H1 (cell line): ENCODE data around the gene SMIM38. TPM values are rescaled to one million over a fixed set of nuclear protein-coding genes. Genes with fewer than 3 reads are reported as not detected.

Source experiments
- CTCF ChIA-PET: fragments of 300-600 bp; sonication (Branson Sonifier 250); formaldehyde crosslinking; loops from one replicate; lab custom pipeline; 2021; ENCODE audit not compliant: partially characterized antibody; lab: Charles Lee
- POLR2A ChIA-PET: fragments of 300-600 bp; sonication (Branson Sonifier 250); formaldehyde crosslinking; loops from one replicate; lab custom pipeline; 2021; ENCODE audit warnings: inconsistent platforms; ENCODE audit not compliant: partially characterized antibody; lab: Charles Lee
- DNase-seq, 2 experiments: peaks; one replicate each; pipeline versions ENCODE4 v3.0.0 to v3.0.0-alpha.2; 2010 to 2022; ENCODE audit warnings: low spot score in 2 of 2, low read depth in 1 of 2, mixed read lengths in 1 of 2
- FAIRE-seq: peaks from 2 replicates; lab custom pipeline; 2011; peaks lifted over from hg19 to GRCh38; lab: Jason Lieb, UNC
- H2AFZ ChIP-seq: 2 replicates; pipeline ENCODE4 v1.8.1; 2012; ENCODE audit warnings: low read length, inconsistent platforms
- H2AK5ac ChIP-seq: 2 replicates; pipeline ENCODE4 v1.6.1; 2013; ENCODE audit warnings: low read depth, low read length
- H2BK120ac ChIP-seq: replicated peaks from 2 replicates; pipeline ENCODE3; 2013; ENCODE audit warnings: low read depth, low read length, inconsistent platforms
- H2BK12ac ChIP-seq: 2 replicates; pipeline ENCODE4 v1.6.1; 2013; ENCODE audit warnings: low read depth, low read length
- H2BK15ac ChIP-seq: 2 replicates; pipeline ENCODE4 v1.6.1; 2013; ENCODE audit warnings: low read length
- H2BK20ac ChIP-seq: 2 replicates; pipeline ENCODE4 v1.6.1; 2013; ENCODE audit warnings: low read length
- H2BK5ac ChIP-seq: 2 replicates; pipeline ENCODE4 v1.6.1; 2013; ENCODE audit warnings: low read depth, low read length
- H3K14ac ChIP-seq: 2 replicates; pipeline ENCODE4 v1.6.1; 2013; ENCODE audit warnings: inconsistent platforms; ENCODE audit not compliant: insufficient read length
- H3K18ac ChIP-seq: 2 replicates; pipeline ENCODE4 v1.6.1; 2013; ENCODE audit warnings: low read length; ENCODE audit errors: extremely low read depth
- H3K23ac ChIP-seq: 2 replicates; pipeline ENCODE4 v1.6.1; 2013; ENCODE audit warnings: inconsistent platforms; ENCODE audit not compliant: insufficient read length
- H3K23me2 ChIP-seq: 2 replicates; pipeline ENCODE4 v1.6.1; 2013; ENCODE audit warnings: low read depth, low read length
- H3K27ac ChIP-seq: 2 replicates; pipeline ENCODE4 v1.6.1; 2011; ENCODE audit warnings: low read depth, low read length, inconsistent platforms
- H3K27me3 ChIP-seq, 4 experiments: replicated peaks in 1 of 4; 1 replicate in 1 of 4; 2 replicates in 3 of 4; pipeline versions ENCODE4 v1.6.1 to v1.8.1; 2011 to 2013; ENCODE audit warnings: low read length in 3 of 4, mild to moderate bottlenecking in 3 of 4, inconsistent platforms in 2 of 4, mixed read lengths in 2 of 4, moderate library complexity in 1 of 4; ENCODE audit not compliant: control insufficient read depth in 3 of 4, insufficient read depth in 3 of 4; ENCODE audit errors: extremely low read depth in 1 of 4
- H3K36me3 ChIP-seq, 4 experiments: 2 replicates each; pipeline versions ENCODE4 v1.6.1 to v1.8.1; 2011 to 2013; ENCODE audit warnings: mild to moderate bottlenecking in 4 of 4, low read length in 3 of 4, moderate library complexity in 2 of 4, control low read depth in 1 of 4, inconsistent platforms in 1 of 4; ENCODE audit not compliant: insufficient read depth in 4 of 4, control insufficient read depth in 2 of 4
- H3K4ac ChIP-seq: replicated peaks from 2 replicates; pipeline ENCODE3; 2013; ENCODE audit warnings: low read length, low read depth, mixed read lengths, inconsistent platforms; ENCODE audit not compliant: insufficient read length
- H3K4me1 ChIP-seq, 4 experiments: replicated peaks in 1 of 4; 1 replicate in 1 of 4; 2 replicates in 3 of 4; pipeline versions ENCODE4 v1.6.1 to v1.8.1; 2011 to 2013; ENCODE audit warnings: low read length in 3 of 4, inconsistent platforms in 2 of 4, mixed read lengths in 1 of 4; ENCODE audit not compliant: insufficient read depth in 4 of 4, control insufficient read depth in 3 of 4
- H3K4me2 ChIP-seq, 2 experiments: 2 replicates each; pipeline versions ENCODE4 v1.6.1 to v1.8.1; 2011 to 2013; ENCODE audit warnings: low read depth in 2 of 2, low read length in 2 of 2, control low read depth in 1 of 2, inconsistent platforms in 1 of 2, mild to moderate bottlenecking in 1 of 2; ENCODE audit not compliant: insufficient read depth in 1 of 2
- H3K4me3 ChIP-seq, 4 experiments: fragments of 200-600, 300-600 bp in 1 of 4; sonication (generic), shearing (Covaris generic), sonication (Bioruptor Twin) in 1 of 4; 2 replicates each; pipeline versions ENCODE4 v1.5.1 to v1.8.1; 2011 to 2016; ENCODE audit warnings: low read length in 4 of 4, low read depth in 3 of 4, control low read depth in 2 of 4, inconsistent platforms in 2 of 4, mild to moderate bottlenecking in 2 of 4, mixed read lengths in 1 of 4, moderate library complexity in 1 of 4; ENCODE audit not compliant: insufficient read depth in 2 of 4; ENCODE audit errors: extremely low read depth in 1 of 4
- H3K56ac ChIP-seq: replicated peaks from 2 replicates; pipeline ENCODE3; 2013; ENCODE audit warnings: low read depth, mild to moderate bottlenecking, mixed read lengths, low read length, inconsistent platforms; ENCODE audit not compliant: insufficient read length
- H3K79me1 ChIP-seq: 2 replicates; pipeline ENCODE4 v1.6.1; 2013; ENCODE audit warnings: low read depth, low read length, control low read depth
- H3K79me2 ChIP-seq, 2 experiments: 2 replicates each; pipeline versions ENCODE4 v1.6.1 to v1.8.1; 2012 to 2013; ENCODE audit warnings: low read length in 2 of 2, mild to moderate bottlenecking in 2 of 2, inconsistent platforms in 1 of 2; ENCODE audit not compliant: insufficient read depth in 2 of 2, control insufficient read depth in 1 of 2
- H3K9ac ChIP-seq, 4 experiments: replicated peaks in 1 of 4; 1 replicate in 1 of 4; 2 replicates in 3 of 4; pipeline versions ENCODE4 v1.6.1 to v1.8.1; 2011 to 2013; ENCODE audit warnings: low read depth in 3 of 4, low read length in 3 of 4, control low read depth in 2 of 4, mild to moderate bottlenecking in 2 of 4, moderate library complexity in 2 of 4, inconsistent platforms in 1 of 4; ENCODE audit errors: extremely low read depth in 1 of 4
- H3K9me3 ChIP-seq, 2 experiments: 2 replicates each; pipeline versions ENCODE4 v1.6.1 to v1.8.1; 2012 to 2013; ENCODE audit warnings: mild to moderate bottlenecking in 2 of 2, moderate library complexity in 2 of 2, control low read depth in 1 of 2, inconsistent platforms in 1 of 2, low read depth in 1 of 2, low read length in 1 of 2, mixed read lengths in 1 of 2; ENCODE audit not compliant: insufficient read depth in 2 of 2
- H4K20me1 ChIP-seq, 2 experiments: replicated peaks in 1 of 2; 2 replicates each; pipeline versions ENCODE3 to v1.8.1; 2011 to 2013; ENCODE audit warnings: inconsistent platforms in 2 of 2, low read length in 2 of 2, mild to moderate bottlenecking in 1 of 2; ENCODE audit not compliant: insufficient read depth in 2 of 2, control insufficient read depth in 1 of 2
- H4K5ac ChIP-seq: 2 replicates; pipeline ENCODE4 v1.6.1; 2013; ENCODE audit warnings: low read length, low read depth, mixed read lengths, inconsistent platforms; ENCODE audit not compliant: insufficient read length
- H4K8ac ChIP-seq: 2 replicates; pipeline ENCODE4 v1.8.0; 2013; ENCODE audit warnings: mild to moderate bottlenecking, moderate library complexity, low read length, inconsistent platforms; ENCODE audit not compliant: insufficient read depth; ENCODE audit errors: extremely low read depth
- H4K91ac ChIP-seq: replicated peaks from 2 replicates; pipeline ENCODE3; 2013; ENCODE audit warnings: low read length, mixed read lengths, inconsistent platforms; ENCODE audit not compliant: insufficient read length
- BACH1 ChIP-seq: IDR thresholded peaks from 2 replicates; pipeline ENCODE4 v1.6.1; 2012; ENCODE audit warnings: low read length, improper control_type of control experiment
- SIRT6 ChIP-seq: IDR thresholded peaks from one replicate; pipeline ENCODE4 v1.7.1; 2012; ENCODE audit warnings: low read length, inconsistent platforms
- WGBS, 2 experiments: shearing (Covaris generic) in 1 of 2; methylation state at CpG; one replicate each; pipeline versions ENCODE4 v1.1.6 to v1.1.7; 2013 to 2015; ENCODE audit warnings: low lambda C conversion rate in 2 of 2, mixed read lengths in 2 of 2, inconsistent platforms in 1 of 2, low coverage in 1 of 2, missing lambda C conversion rate in 1 of 2; ENCODE audit not compliant: insufficient replicate concordance in 2 of 2, insufficient coverage in 1 of 2, insufficient read length in 1 of 2; ENCODE audit errors: extremely low coverage in 1 of 2, missing lambda C conversion rate in 1 of 2; 5-methylcytosine and 5-hydroxymethylcytosine counted together
- polyA plus RNA-seq, 7 experiments: library from polyadenylated mRNA; depleted of rRNA in 3 of 7; stranded (reverse) in 5 of 7; unstranded in 2 of 7; fragments of >200 nt in 5 of 7; fragments of 200-250 nt in 2 of 7; gene quantifications; 1 replicate in 5 of 7; 2 replicates in 1 of 7; 4 replicates in 1 of 7; pipeline versions ENCODE4 v1.2.1 to v1.2.3, GENCODE V29; 2011 to 2013; ENCODE audit warnings: missing spikeins in 2 of 7, mixed read lengths in 2 of 7
- total RNA-seq: library from RNA; stranded (reverse); fragmentation: NEBNext Ultra II Directional; extraction: Animal tissue kit (Norgen Biotek cat#: 25700); gene quantifications from 2 replicates; pipeline ENCODE4 v1.2.1, GENCODE V29; 2021

SMIM38 gene
- total and polyA plus RNA-seq, 2 of the 8 experiments (the other 6 are each of a cell fraction or from before 2014, with no cell fraction given), result 0.17 to 0.20 TPM

GRCh38 chr11:69173331-69173730 is 17.6 kb downstream of the SMIM38 start:
- Histone ChIP-seq H3K79me2 (no peaks in the 10 kb centered on the region), H3K4ac (no peak overlapping the region), H2AK5ac (no peak overlapping the region), H3K56ac (no peak overlapping the region), H3K9me3 (peaks cover 0 to 8% of the 10 kb centered on the region in 2 experiments; a peak in 1 of 4 replicates), H3K23ac (no peak overlapping the region), H3K9ac (no peak overlapping the region), H3K4me2 (no peak overlapping the region), H3K79me1 (no peaks in the 10 kb centered on the region), H3K14ac (no peak overlapping the region), H2BK12ac (no peak overlapping the region), H2BK20ac (no peak overlapping the region), H3K4me3 (no peak overlapping the region), H4K91ac (no peak overlapping the region), H3K4me1 (no peaks in the 10 kb centered on the region), H4K8ac (no peak overlapping the region), H3K18ac (no peak overlapping the region), H4K20me1 (no peaks in the 10 kb centered on the region), H2BK15ac (no peak overlapping the region), H2AFZ (no peak overlapping the region), H3K36me3 (no peaks in the 10 kb centered on the region), H3K27ac (no peak overlapping the region), H3K23me2 (no peaks in the 10 kb centered on the region), H2BK120ac (no peak overlapping the region), H3K27me3 (no peaks in the 10 kb centered on the region), H4K5ac (no peak overlapping the region), H2BK5ac (no peak overlapping the region)
- 81% methylated on average over 3 of the region's 3 CpGs; no CpG with 5 or more reads in 1 of the 2 experiments for WGBS, 2 experiments
- CTCF ChIA-PET, result interaction anchor here (0.8 to 1.1 kb wide), 2 partner anchors 18 to 73 kb away, joined by 3 to 4 read pairs; partner anchors contain the start of gene SMIM38
- DNase-seq, result no peak
- no peak for FAIRE-seq
- POLR2A ChIA-PET, result no interaction called here
- TF ChIP-seq BACH1 (no peak), SIRT6 (no peak)
